ENCODE results near the gene KRT25. TPM values are rescaled to one million over a fixed set of nuclear protein-coding genes. Genes with fewer than 3 reads are reported as not detected.

KRT25 gene
- total RNA-seq, 4 donors from 2014 or later: not detected

- TF ChIP-seq POLR2A (IDR thresholded peaks at IDR 0.05) (no peak), CTCF (IDR thresholded peaks at IDR 0.05 in 4 of 5, conservative IDR thresholded peaks at IDR 0.05 in 1 of 5) (no peak)
- ATAC-seq: no peak
- Histone ChIP-seq H3K36me3 (no peaks in the 10 kb centered on the region), H3K27me3 (peaks cover 0 to 9% (median 9%) of the 10 kb centered on the region in 3 donors), H3K4me3 (no peak overlapping the region), H3K9me3 (peaks cover 0 to 6% (median 0%) of the 10 kb centered on the region in 3 donors), H3K4me1 (no peaks in the 10 kb centered on the region), H3K27ac (no peak overlapping the region)
- intact Hi-C loops (cut with DNase I; ENCODE audit: low total_unique reads) (no loop called here), in situ Hi-C loops (cut with MboI; ENCODE audit: low sequenced_read_pairs in 4 of 4) (no loop called here)
- no peak for DNase-seq
Measured at GRCh38 chr17:40738553-40738952, 16.6 kb downstream of the KRT25 start.

DNA sequence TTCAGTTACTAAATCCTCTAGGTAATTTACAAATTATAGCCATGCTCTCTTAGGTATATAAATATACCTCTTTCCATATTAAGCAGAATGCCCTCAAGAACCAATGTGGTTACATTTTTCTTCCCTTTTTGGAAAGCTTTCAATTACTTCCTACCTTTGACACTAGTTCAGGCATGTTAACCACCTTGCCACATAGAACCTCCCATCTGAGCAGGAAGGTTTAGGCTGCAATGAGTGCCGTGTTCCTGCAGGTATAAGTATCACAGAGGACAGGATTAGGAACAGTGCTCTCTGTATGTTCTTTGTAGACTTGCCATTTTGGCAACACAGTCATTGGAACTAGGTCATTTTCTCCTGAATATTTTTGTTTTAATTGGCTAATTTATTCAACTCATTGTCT is 20.1 kb downstream of the KRT25 start:
- no peaks in the 10 kb centered on the region for H3K9me3 ChIP-seq
- no peaks in the 10 kb centered on the region for H3K4me1 ChIP-seq
- no peak for DNase-seq
- H3K27ac ChIP-seq: no peak overlapping the region
- peaks cover 3 to 5% (median 5%) of the 10 kb centered on the region in 3 donors for H3K27me3 ChIP-seq
- no peaks in the 10 kb centered on the region for H3K36me3 ChIP-seq
- no peak for ATAC-seq
- in situ Hi-C loops (cut with MboI; ENCODE audit: low sequenced_read_pairs in 4 of 4) (no loop called here), intact Hi-C loops (cut with DNase I; ENCODE audit: low total_unique reads) (no loop called here)
- no peak for TF ChIP-seq POLR2A (IDR thresholded peaks at IDR 0.05)
- TF ChIP-seq CTCF (IDR thresholded peaks at IDR 0.05 in 4 of 5, conservative IDR thresholded peaks at IDR 0.05 in 1 of 5): no peak
- no peak overlapping the region for H3K4me3 ChIP-seq

DNA sequence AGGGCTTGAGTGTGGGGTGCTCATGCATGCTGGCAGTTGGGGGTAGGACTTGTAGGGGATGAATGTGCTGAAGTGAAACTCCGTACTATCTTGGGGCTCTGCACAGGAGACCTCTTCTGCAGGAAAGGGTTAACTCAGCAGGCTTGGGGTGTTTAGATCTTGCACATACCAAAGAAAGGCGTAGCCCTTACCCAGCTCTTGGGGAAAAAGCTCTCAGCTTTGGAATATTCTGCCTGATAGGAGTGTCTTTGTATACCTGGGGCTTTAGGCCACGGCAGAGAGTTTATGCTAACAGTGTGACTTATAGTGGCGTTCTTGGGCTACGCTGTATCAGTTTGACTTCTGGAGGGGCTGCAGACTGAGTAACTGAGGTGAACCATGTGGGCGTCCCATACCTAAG is 21.1 kb downstream of the KRT25 start:
- Histone ChIP-seq H3K9me3 (no peaks in the 10 kb centered on the region), H3K4me3 (no peak overlapping the region), H3K27me3 (peaks cover 3 to 5% (median 5%) of the 10 kb centered on the region in 3 donors), H3K27ac (no peak overlapping the region), H3K4me1 (no peaks in the 10 kb centered on the region), H3K36me3 (no peaks in the 10 kb centered on the region)
- no peak for ATAC-seq
- no peak for TF ChIP-seq CTCF (IDR thresholded peaks at IDR 0.05 in 4 of 5, conservative IDR thresholded peaks at IDR 0.05 in 1 of 5)
- no peak for TF ChIP-seq POLR2A (IDR thresholded peaks at IDR 0.05)
- in situ Hi-C loops (cut with MboI; ENCODE audit: low sequenced_read_pairs in 4 of 4): no loop called here
- DNase-seq: no peak
- intact Hi-C loops (cut with DNase I; ENCODE audit: low total_unique reads): no loop called here

DNA sequence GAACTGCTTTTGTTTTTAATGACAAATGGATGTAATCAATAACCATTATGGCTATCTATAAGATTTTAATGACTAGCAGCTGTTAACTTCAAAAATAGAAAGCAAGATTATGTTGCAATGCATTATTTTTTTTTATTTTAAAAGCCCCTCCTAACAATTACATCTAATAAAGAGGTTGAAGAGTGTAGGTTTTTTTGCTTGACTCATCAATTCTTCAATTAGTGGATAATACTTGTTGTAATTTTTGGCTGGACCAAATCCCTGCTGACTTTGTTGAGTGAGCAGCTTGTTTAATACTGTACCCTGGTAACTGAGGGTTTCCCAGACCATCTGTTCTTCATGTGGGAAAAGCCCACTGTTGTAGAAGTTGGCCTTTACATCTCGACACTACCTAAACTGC is 24.2 kb downstream of the KRT25 start:
- intact Hi-C loops (cut with DNase I; ENCODE audit: low total_unique reads) (no loop called here), in situ Hi-C loops (cut with MboI; ENCODE audit: low sequenced_read_pairs in 4 of 4) (no loop called here)
- H3K27ac ChIP-seq: no peak overlapping the region
- no peak overlapping the region for H3K4me3 ChIP-seq
- H3K4me1 ChIP-seq: no peaks in the 10 kb centered on the region
- TF ChIP-seq POLR2A (IDR thresholded peaks at IDR 0.05) (no peak), CTCF (IDR thresholded peaks at IDR 0.05 in 4 of 5, conservative IDR thresholded peaks at IDR 0.05 in 1 of 5) (no peak)
- DNase-seq (no peak), ATAC-seq (no peak)
- no peaks in the 10 kb centered on the region for H3K9me3 ChIP-seq
- H3K27me3 ChIP-seq: peaks cover 3 to 5% (median 5%) of the 10 kb centered on the region in 3 donors
- H3K36me3 ChIP-seq: no peaks in the 10 kb centered on the region

All from gastrocnemius medialis (tissue), 4 donors.